Activated CD8-positive, alpha-beta memory T cell treated with anti-CD3 and anti-CD28 coated beads, Interleukin-2, amount 50 U/mL, for 24 hours (primary cell): ENCODE data around the gene MAGEH1.

Experiments
- DNase-seq: peaks from one replicate; pipeline ENCODE4 v3.0.0-alpha.2; 2020; ENCODE audit errors: extremely low read depth

Gene MAGEH1

GRCh38 chrX:55490121-55490520, 38.2 kb downstream of the MAGEH1 start:
- DNase-seq = no peak

GRCh38 chrX:55490974-55491373, 39.0 kb downstream of the MAGEH1 start:
- no peak for DNase-seq
